PFSK-1 (cell line): ENCODE data around the gene PHKG2.

ENCODE experiments used
- FOXP2 ChIP-seq: optimal IDR thresholded peaks from 2 replicates; pipeline ENCODE3; 2011; ENCODE audit warnings: borderline replicate concordance, control low read depth, inconsistent platforms; ENCODE audit not compliant: insufficient read depth; ENCODE audit errors: extremely low read length, extremely low read depth
- POLR2AphosphoS5 ChIP-seq: IDR thresholded peaks from 2 replicates; pipeline ENCODE4 v1.6.1; 2012; ENCODE audit warnings: low read depth, mild to moderate bottlenecking, control low read depth, low read length, moderate library complexity
- REST ChIP-seq, 2 experiments: IDR thresholded peaks; 2 replicates each; pipeline versions ENCODE4 v1.6.1 to v1.8.0; 2011 to 2012; ENCODE audit warnings: low read depth in 2 of 2, low read length in 2 of 2, control low read depth in 1 of 2, inconsistent platforms in 1 of 2, mild to moderate bottlenecking in 1 of 2, moderate library complexity in 1 of 2; ENCODE audit not compliant: insufficient read depth in 1 of 2
- SIN3A ChIP-seq: IDR thresholded peaks from 2 replicates; pipeline ENCODE4 v1.6.1; 2012; ENCODE audit warnings: mild to moderate bottlenecking, low read length, moderate library complexity, borderline replicate concordance; ENCODE audit not compliant: insufficient read depth
- TAF1 ChIP-seq: IDR thresholded peaks from 2 replicates; pipeline ENCODE4 v1.6.1; 2012; ENCODE audit warnings: low read length, control low read depth, borderline replicate concordance; ENCODE audit not compliant: insufficient read depth

PHKG2 gene

GRCh38 chr16:30766206-30766932, 18.1 kb downstream of the PHKG2 start:
- TF ChIP-seq TAF1, result no peak
- no peak for TF ChIP-seq REST (IDR thresholded peaks at IDR 0.05; ENCODE audit: insufficient read depth in 1 of 2, low read depth in 2 of 2, low read length in 2 of 2)
- no peak for TF ChIP-seq SIN3A
- no peak; the same call in 1 of the 2 replicates for TF ChIP-seq POLR2AphosphoS5
- TF ChIP-seq FOXP2, result no peak

- TF ChIP-seq SIN3A (no peak), POLR2AphosphoS5 (no peak), FOXP2 (no peak), REST (IDR thresholded peaks at IDR 0.05; ENCODE audit: insufficient read depth in 1 of 2, low read depth in 2 of 2, low read length in 2 of 2) (no peak), TAF1 (no peak)
Observed at GRCh38 chr16:30766933-30767284, 18.7 kb downstream of the PHKG2 start.

GRCh38 chr16:30767767-30768465, 19.7 kb downstream of the PHKG2 start:
- TF ChIP-seq POLR2AphosphoS5, result no peak
- no peak for TF ChIP-seq REST (IDR thresholded peaks at IDR 0.05; ENCODE audit: insufficient read depth in 1 of 2, low read depth in 2 of 2, low read length in 2 of 2)
- no peak for TF ChIP-seq FOXP2
- no peak for TF ChIP-seq SIN3A
- no peak for TF ChIP-seq TAF1

GRCh38 chr16:30768583-30769181, 20.5 kb downstream of the PHKG2 start:
- TF ChIP-seq SIN3A, result no peak
- no peak for TF ChIP-seq POLR2AphosphoS5
- no peak for TF ChIP-seq TAF1
- TF ChIP-seq REST (IDR thresholded peaks at IDR 0.05; ENCODE audit: insufficient read depth in 1 of 2, low read depth in 2 of 2, low read length in 2 of 2), result no peak
- TF ChIP-seq FOXP2, result no peak
